Neutrophil (primary cell): ENCODE data around the gene FBN2.
"Not testable (repeated sequence)": the region's sequence is repeated elsewhere in the genome, so short reads cannot be mapped to it uniquely, and the experiment has no call there.

ENCODE experiments used
- H3K27ac ChIP-seq: fragments of 200-600 bp; sonication (generic); 2 replicates; pipeline ENCODE4 v1.5.1; 2016; ENCODE audit warnings: mild to moderate bottlenecking, moderate library complexity
- H3K27me3 ChIP-seq: fragments of 200-600 bp; sonication (generic); 2 replicates; pipeline ENCODE4 v1.6.0; 2016; ENCODE audit warnings: mild to moderate bottlenecking
- H3K36me3 ChIP-seq: fragments of 200-600 bp; sonication (generic); 2 replicates; pipeline ENCODE4 v1.5.1; 2017
- H3K4me1 ChIP-seq, 2 experiments: fragments of 200-600 bp in 1 of 2; sonication (generic) in 1 of 2; 1 replicate in 1 of 2; 2 replicates in 1 of 2; pipeline versions ENCODE4 v1.5.1 to v1.6.1; 2013 to 2016; ENCODE audit warnings: low read depth in 1 of 2, low read length in 1 of 2, mild to moderate bottlenecking in 1 of 2, moderate library complexity in 1 of 2; ENCODE audit not compliant: control insufficient read depth in 1 of 2, insufficient read depth in 1 of 2
- H3K4me3 ChIP-seq, 2 experiments: fragments of 200-600 bp in 1 of 2; sonication (generic) in 1 of 2; 1 replicate in 1 of 2; 2 replicates in 1 of 2; pipeline ENCODE4 v1.5.1; 2013 to 2016; ENCODE audit warnings: low read depth in 1 of 2, low read length in 1 of 2, mild to moderate bottlenecking in 1 of 2, moderate library complexity in 1 of 2
- H3K9me3 ChIP-seq: fragments of 200-600 bp; sonication (generic); 2 replicates; pipeline ENCODE4 v1.5.1; 2016
- TF ChIP-seq, protein P1 (sequence below): fragments of 200-600 bp; sonication (generic); IDR thresholded peaks from 2 replicates; pipeline ENCODE4 v1.5.1; 2016; ENCODE audit warnings: antibody characterized with exemption

FBN2 gene

GRCh38 chr5:128328007-128328406 lies 210.0 kb downstream of the FBN2 start:
- H3K4me1 ChIP-seq = no peaks in the 10 kb centered on the region
- H3K4me3 ChIP-seq = no peak overlapping the region
- H3K36me3 ChIP-seq = peaks cover 8% of the 10 kb centered on the region
- no peaks in the 10 kb centered on the region for H3K9me3 ChIP-seq
- TF ChIP-seq, protein P1, sequence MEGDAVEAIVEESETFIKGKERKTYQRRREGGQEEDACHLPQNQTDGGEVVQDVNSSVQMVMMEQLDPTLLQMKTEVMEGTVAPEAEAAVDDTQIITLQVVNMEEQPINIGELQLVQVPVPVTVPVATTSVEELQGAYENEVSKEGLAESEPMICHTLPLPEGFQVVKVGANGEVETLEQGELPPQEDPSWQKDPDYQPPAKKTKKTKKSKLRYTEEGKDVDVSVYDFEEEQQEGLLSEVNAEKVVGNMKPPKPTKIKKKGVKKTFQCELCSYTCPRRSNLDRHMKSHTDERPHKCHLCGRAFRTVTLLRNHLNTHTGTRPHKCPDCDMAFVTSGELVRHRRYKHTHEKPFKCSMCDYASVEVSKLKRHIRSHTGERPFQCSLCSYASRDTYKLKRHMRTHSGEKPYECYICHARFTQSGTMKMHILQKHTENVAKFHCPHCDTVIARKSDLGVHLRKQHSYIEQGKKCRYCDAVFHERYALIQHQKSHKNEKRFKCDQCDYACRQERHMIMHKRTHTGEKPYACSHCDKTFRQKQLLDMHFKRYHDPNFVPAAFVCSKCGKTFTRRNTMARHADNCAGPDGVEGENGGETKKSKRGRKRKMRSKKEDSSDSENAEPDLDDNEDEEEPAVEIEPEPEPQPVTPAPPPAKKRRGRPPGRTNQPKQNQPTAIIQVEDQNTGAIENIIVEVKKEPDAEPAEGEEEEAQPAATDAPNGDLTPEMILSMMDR = no peak
- H3K27me3 ChIP-seq = no peaks in the 10 kb centered on the region
- no peak overlapping the region for H3K27ac ChIP-seq

GRCh38 chr5:128321418-128321817 lies 216.6 kb downstream of the FBN2 start:
- not testable (repeated sequence) for H3K4me1 ChIP-seq, H3K27me3 ChIP-seq, H3K4me3 ChIP-seq, H3K27ac ChIP-seq, H3K9me3 ChIP-seq, H3K36me3 ChIP-seq

- no peak overlapping the region for H3K27ac ChIP-seq
- TF ChIP-seq, protein P1 = no peak
Measured at GRCh38 chr5:128318691-128319090, 219.4 kb downstream of the FBN2 start.

GRCh38 chr5:128317481-128317880 lies 220.6 kb downstream of the FBN2 start:
- Histone ChIP-seq H3K4me1 (no peaks in the 10 kb centered on the region), H3K27ac (no peak overlapping the region), H3K4me3 (no peak overlapping the region), H3K27me3 (no peaks in the 10 kb centered on the region), H3K9me3 (no peaks in the 10 kb centered on the region), H3K36me3 (no peaks in the 10 kb centered on the region)
- TF ChIP-seq, protein P1 = no peak

More at GRCh38 chr5:128318691-128319090, 219.4 kb downstream of the FBN2 start:
- Histone ChIP-seq H3K27me3 (no peaks in the 10 kb centered on the region), H3K9me3 (no peaks in the 10 kb centered on the region), H3K4me3 (no peak overlapping the region), H3K4me1 (no peaks in the 10 kb centered on the region), H3K36me3 (no peaks in the 10 kb centered on the region)

DNA sequence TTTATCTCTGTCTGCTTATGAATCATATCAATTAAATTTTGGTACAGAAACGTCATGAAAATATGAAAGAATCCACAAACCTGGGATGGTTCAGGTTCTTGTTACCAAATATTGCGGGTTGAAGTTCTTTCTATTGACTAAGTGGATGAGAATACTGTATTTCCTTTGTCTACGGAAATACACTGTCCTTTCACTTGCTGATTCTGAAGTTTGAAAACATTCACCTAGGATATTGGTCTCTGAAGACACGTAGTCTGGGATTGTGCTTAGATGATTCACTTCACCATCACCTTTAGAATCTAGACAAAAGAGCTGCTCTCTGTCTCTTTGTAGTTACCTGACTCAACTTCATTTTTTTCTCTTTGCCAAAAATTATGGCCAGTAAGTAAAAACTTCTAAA lies 222.4 kb downstream of the FBN2 start:
- Histone ChIP-seq H3K4me3 (no peak overlapping the region), H3K36me3 (no peaks in the 10 kb centered on the region), H3K9me3 (no peaks in the 10 kb centered on the region), H3K27ac (no peak overlapping the region), H3K27me3 (no peaks in the 10 kb centered on the region), H3K4me1 (no peaks in the 10 kb centered on the region)
- TF ChIP-seq, protein P1 = no peak

- no peaks in the 10 kb centered on the region for H3K9me3 ChIP-seq
- H3K27me3 ChIP-seq = no peaks in the 10 kb centered on the region
- H3K4me3 ChIP-seq = no peak overlapping the region
- no peak overlapping the region for H3K27ac ChIP-seq
- TF ChIP-seq, protein P1 = no peak
- peaks cover 21% of the 10 kb centered on the region for H3K36me3 ChIP-seq
- no peaks in the 10 kb centered on the region for H3K4me1 ChIP-seq
Measured at GRCh38 chr5:128305341-128305740, 232.7 kb downstream of the FBN2 start.
